Stimulated activated effector memory CD8-positive, alpha-beta T cell treated with anti-CD3 and anti-CD28 coated beads, Interleukin-12 subunit alpha, Interleukin-12 subunit beta, amount 100 ng/mL, for 72 hours (primary cell): Measurements from ENCODE around the gene MTOR.
A peak's percentile ranks its signal among the peaks of the same experiment; 100 is the strongest.
"Not testable (repeated sequence)": the region's sequence is repeated elsewhere in the genome, so short reads cannot be mapped to it uniquely, and the experiment has no call there.

ENCODE experiments used
- ATAC-seq: fragments of 150-1000 bp; cut with Tn5 transposase; 2 replicates; pipeline ENCODE4 v1.10.0; 2021
- DNase-seq, 2 donors: peaks; one replicate each; pipeline ENCODE4 v3.0.0; 2021 to 2022; ENCODE audit warnings: low spot score in 2 of 2
- H3K27ac Mint-ChIP-seq: one replicate; pipeline ENCODE4 v1.8.0; 2022; ENCODE audit warnings: mild to moderate bottlenecking, mixed read lengths
- H3K36me3 Mint-ChIP-seq: one replicate; pipeline ENCODE4 v1.8.0; 2022; ENCODE audit warnings: mild to moderate bottlenecking, mixed read lengths
- H3K4me1 Mint-ChIP-seq: one replicate; pipeline ENCODE4 v1.8.0; 2022; ENCODE audit warnings: mixed read lengths
- H3K4me3 Mint-ChIP-seq: one replicate; pipeline ENCODE4 v1.8.0; 2022; ENCODE audit warnings: mild to moderate bottlenecking, mixed read lengths
- H3K9me3 Mint-ChIP-seq: one replicate; pipeline ENCODE4 v1.8.0; 2022; ENCODE audit warnings: mixed read lengths

The MTOR gene

GRCh38 chr1:11072216-11072917, 190.0 kb downstream of the MTOR start:
- DNase-seq, result no peak
- Mint-ChIP-seq H3K4me1 (peaks cover 17% of the 10 kb centered on the region), H3K27ac (peak overlapping the region; percentile 72), H3K9me3 (no peaks in the 10 kb centered on the region), H3K36me3 (peaks cover 100% of the 10 kb centered on the region), H3K4me3 (no peak overlapping the region)
- ATAC-seq, result peak; percentile 49

- no peak for ATAC-seq
- H3K36me3 Mint-ChIP-seq, result peaks cover 100% of the 10 kb centered on the region
- peak overlapping the region; percentile 1 for H3K27ac Mint-ChIP-seq
- no peaks in the 10 kb centered on the region for H3K9me3 Mint-ChIP-seq
- DNase-seq, result no peak
- H3K4me1 Mint-ChIP-seq, result peaks cover 17% of the 10 kb centered on the region
- no peak overlapping the region for H3K4me3 Mint-ChIP-seq
These were observed 190.7 kb downstream of the MTOR start for GRCh38 chr1:11071463-11072215.

- H3K4me3 Mint-ChIP-seq, result no peak overlapping the region
- no peak for ATAC-seq
- H3K9me3 Mint-ChIP-seq, result no peaks in the 10 kb centered on the region
- H3K36me3 Mint-ChIP-seq, result peaks cover 100% of the 10 kb centered on the region
- peak overlapping the region; percentile 1 for H3K27ac Mint-ChIP-seq
- H3K4me1 Mint-ChIP-seq, result peaks cover 17% of the 10 kb centered on the region
- no peak for DNase-seq
These were observed 191.5 kb downstream of the MTOR start for GRCh38 chr1:11070876-11071275.

- Mint-ChIP-seq H3K9me3 (no peaks in the 10 kb centered on the region), H3K27ac (peak overlapping the region; percentile 58), H3K36me3 (peaks cover 100% of the 10 kb centered on the region), H3K4me3 (no peak overlapping the region), H3K4me1 (peaks cover 18% of the 10 kb centered on the region)
- DNase-seq (no peak), ATAC-seq (no peak)
These were observed 193.5 kb downstream of the MTOR start for GRCh38 chr1:11068600-11069473.

GRCh38 chr1:11067716-11068599, 194.4 kb downstream of the MTOR start:
- DNase-seq (no peak), ATAC-seq (no peak)
- Mint-ChIP-seq H3K36me3 (peaks cover 100% of the 10 kb centered on the region), H3K4me1 (peaks cover 27% of the 10 kb centered on the region), H3K9me3 (no peaks in the 10 kb centered on the region), H3K4me3 (no peak overlapping the region), H3K27ac (peak overlapping the region; percentile 32)

- ATAC-seq (no peak), DNase-seq (no peak)
- Mint-ChIP-seq H3K27ac (no peak overlapping the region), H3K4me1 (peaks cover 35% of the 10 kb centered on the region), H3K36me3 (peaks cover 85% of the 10 kb centered on the region), H3K9me3 (no peaks in the 10 kb centered on the region), H3K4me3 (no peak overlapping the region)
These were observed 196.6 kb downstream of the MTOR start for GRCh38 chr1:11065796-11066195.

GRCh38 chr1:11064942-11065341, 197.4 kb downstream of the MTOR start:
- Mint-ChIP-seq H3K4me3 (no peak overlapping the region), H3K36me3 (peaks cover 85% of the 10 kb centered on the region)

GRCh38 chr1:11063937-11064537, 198.3 kb downstream of the MTOR start:
- not testable (repeated sequence) for DNase-seq, H3K4me3 Mint-ChIP-seq, ATAC-seq, H3K27ac Mint-ChIP-seq, H3K9me3 Mint-ChIP-seq
- H3K36me3 Mint-ChIP-seq, result peaks cover 80% of the 10 kb centered on the region
- peaks cover 38% of the 10 kb centered on the region for H3K4me1 Mint-ChIP-seq

More at GRCh38 chr1:11064942-11065341, 197.4 kb downstream of the MTOR start:
- ATAC-seq (no peak), DNase-seq (no peak)
- Mint-ChIP-seq H3K4me1 (peaks cover 42% of the 10 kb centered on the region), H3K9me3 (no peaks in the 10 kb centered on the region), H3K27ac (no peak overlapping the region)

- DNase-seq, result peak; percentile 51 to 82
- H3K36me3 Mint-ChIP-seq, result peaks cover 80% of the 10 kb centered on the region
- peak overlapping the region; percentile 85 for H3K27ac Mint-ChIP-seq
These were observed 199.4 kb downstream of the MTOR start for GRCh38 chr1:11062965-11063401.

GRCh38 chr1:11061652-11062365, 200.5 kb downstream of the MTOR start:
- Mint-ChIP-seq H3K4me1 (peaks cover 56% of the 10 kb centered on the region), H3K27ac (peak overlapping the region; percentile 85), H3K4me3 (peak overlapping the region; percentile 97), H3K36me3 (peaks cover 80% of the 10 kb centered on the region), H3K9me3 (no peaks in the 10 kb centered on the region)
- ATAC-seq (no peak), DNase-seq (no peak)

More at GRCh38 chr1:11062965-11063401, 199.4 kb downstream of the MTOR start:
- Mint-ChIP-seq H3K4me3 (peak overlapping the region; percentile 97), H3K4me1 (peaks cover 45% of the 10 kb centered on the region), H3K9me3 (no peaks in the 10 kb centered on the region)
- peak; percentile 73 for ATAC-seq

GRCh38 chr1:11059968-11060830, 202.2 kb downstream of the MTOR start, which contains the start of gene SRM:
Gene SRM (minus strand): TSS chr1:11060018. CDS start chr1:11059943, 75 bp downstream.
- Mint-ChIP-seq H3K9me3 (no peaks in the 10 kb centered on the region), H3K4me1 (peaks cover 57% of the 10 kb centered on the region), H3K4me3 (peak within 1 kb of the TSS; percentile 97), H3K27ac (peak within 1 kb of the TSS; percentile 95), H3K36me3 (peaks cover 80% of the 10 kb centered on the region)
- peak; percentile 88 to 91 for DNase-seq
- peak; percentile 92 for ATAC-seq

- DNase-seq, result peak in 1 of 2 donors; percentile 78
- peak overlapping the region; percentile 97 for H3K4me3 Mint-ChIP-seq
- ATAC-seq, result peak; percentile 27
- peaks cover 80% of the 10 kb centered on the region for H3K36me3 Mint-ChIP-seq
- H3K9me3 Mint-ChIP-seq, result no peaks in the 10 kb centered on the region
- H3K27ac Mint-ChIP-seq, result peak overlapping the region; percentile 95
- H3K4me1 Mint-ChIP-seq, result peaks cover 57% of the 10 kb centered on the region
These were observed 203.0 kb downstream of the MTOR start for GRCh38 chr1:11059155-11059967.
